ENCODE measurements around the gene SLC25A21.

DNA sequence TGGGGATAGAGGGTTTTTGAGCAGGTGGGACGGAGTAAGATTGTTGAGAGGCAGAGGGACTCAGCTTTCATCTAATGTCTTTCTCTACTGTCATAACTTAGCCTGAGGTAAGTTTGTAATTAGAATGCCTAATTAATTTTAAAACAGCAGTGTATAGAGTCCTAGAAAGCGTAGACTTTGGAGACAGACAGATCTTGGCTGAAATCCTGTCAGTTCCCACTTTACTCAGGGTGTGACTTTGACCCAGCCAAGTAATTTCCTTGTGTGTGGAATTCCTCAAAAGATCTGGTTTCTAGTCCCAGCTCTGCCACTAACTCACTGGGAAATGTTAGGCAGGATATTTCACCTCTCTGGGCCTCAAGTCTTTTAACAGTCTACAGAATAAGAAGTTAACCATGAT, 74.3 kb downstream of the SLC25A21 start:
- TF ChIP-seq NR3C1 (IDR thresholded peaks at IDR 0.05), result no peak
- TF ChIP-seq HEYL (CRISPR knock-in tag; IDR thresholded peaks at IDR 0.05), result no peak
- TF ChIP-seq CEBPB (IDR thresholded peaks at IDR 0.05), result no peak
- TF ChIP-seq GATA3 (IDR thresholded peaks at IDR 0.05; ENCODE audit: borderline replicate concordance), result no peak
- TF ChIP-seq, protein P1, sequence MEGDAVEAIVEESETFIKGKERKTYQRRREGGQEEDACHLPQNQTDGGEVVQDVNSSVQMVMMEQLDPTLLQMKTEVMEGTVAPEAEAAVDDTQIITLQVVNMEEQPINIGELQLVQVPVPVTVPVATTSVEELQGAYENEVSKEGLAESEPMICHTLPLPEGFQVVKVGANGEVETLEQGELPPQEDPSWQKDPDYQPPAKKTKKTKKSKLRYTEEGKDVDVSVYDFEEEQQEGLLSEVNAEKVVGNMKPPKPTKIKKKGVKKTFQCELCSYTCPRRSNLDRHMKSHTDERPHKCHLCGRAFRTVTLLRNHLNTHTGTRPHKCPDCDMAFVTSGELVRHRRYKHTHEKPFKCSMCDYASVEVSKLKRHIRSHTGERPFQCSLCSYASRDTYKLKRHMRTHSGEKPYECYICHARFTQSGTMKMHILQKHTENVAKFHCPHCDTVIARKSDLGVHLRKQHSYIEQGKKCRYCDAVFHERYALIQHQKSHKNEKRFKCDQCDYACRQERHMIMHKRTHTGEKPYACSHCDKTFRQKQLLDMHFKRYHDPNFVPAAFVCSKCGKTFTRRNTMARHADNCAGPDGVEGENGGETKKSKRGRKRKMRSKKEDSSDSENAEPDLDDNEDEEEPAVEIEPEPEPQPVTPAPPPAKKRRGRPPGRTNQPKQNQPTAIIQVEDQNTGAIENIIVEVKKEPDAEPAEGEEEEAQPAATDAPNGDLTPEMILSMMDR (IDR thresholded peaks at IDR 0.05), result no peak
- TF ChIP-seq POLR2A (IDR thresholded peaks at IDR 0.05; ENCODE audit: low read length), result no peak
- TF ChIP-seq RCOR1 (IDR thresholded peaks at IDR 0.05; ENCODE audit: low read depth, low read length), result no peak
- no peak for TF ChIP-seq EHMT2 (IDR thresholded peaks at IDR 0.05; ENCODE audit: low read depth)
- TF ChIP-seq ESRRA (IDR thresholded peaks at IDR 0.05; ENCODE audit: borderline replicate concordance, low read length), result no peak
- no peak for TF ChIP-seq RFX5 (IDR thresholded peaks at IDR 0.05)
- TF ChIP-seq CBX2 (IDR thresholded peaks at IDR 0.05; ENCODE audit: borderline replicate concordance, low read depth), result no peak
- TF ChIP-seq RAD21 (conservative IDR thresholded peaks at IDR 0.05 in 1 of 2, IDR thresholded peaks at IDR 0.05 in 1 of 2), result no peak
- TF ChIP-seq, protein P2, sequence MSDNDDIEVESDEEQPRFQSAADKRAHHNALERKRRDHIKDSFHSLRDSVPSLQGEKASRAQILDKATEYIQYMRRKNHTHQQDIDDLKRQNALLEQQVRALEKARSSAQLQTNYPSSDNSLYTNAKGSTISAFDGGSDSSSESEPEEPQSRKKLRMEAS (IDR thresholded peaks at IDR 0.05), result no peak
